Ureter (tissue), 1 donor: ENCODE results near the gene RBPMS2. TPM values are rescaled to one million over a fixed set of nuclear protein-coding genes. Genes with fewer than 3 reads are reported as not detected.
A peak's percentile ranks its signal among the peaks of the same experiment; 100 is the strongest.
"Not testable (repeated sequence)": the region's sequence is repeated elsewhere in the genome, so short reads cannot be mapped to it uniquely, and the experiment has no call there.

Source experiments
- DNase-seq: peaks from one replicate; pipeline ENCODE4 v3.0.0-alpha.2; 2020; ENCODE audit warnings: low spot score
- total RNA-seq: library from RNA; stranded (reverse); gene quantifications from one replicate; pipeline ENCODE4 v1.2.4, GENCODE V29; 2023
- donor health status: DM: yes; HTN: yes; CAD: no.

Gene RBPMS2
- total RNA-seq, 1 donor from 2014 or later, result 16.9 TPM

DNA sequence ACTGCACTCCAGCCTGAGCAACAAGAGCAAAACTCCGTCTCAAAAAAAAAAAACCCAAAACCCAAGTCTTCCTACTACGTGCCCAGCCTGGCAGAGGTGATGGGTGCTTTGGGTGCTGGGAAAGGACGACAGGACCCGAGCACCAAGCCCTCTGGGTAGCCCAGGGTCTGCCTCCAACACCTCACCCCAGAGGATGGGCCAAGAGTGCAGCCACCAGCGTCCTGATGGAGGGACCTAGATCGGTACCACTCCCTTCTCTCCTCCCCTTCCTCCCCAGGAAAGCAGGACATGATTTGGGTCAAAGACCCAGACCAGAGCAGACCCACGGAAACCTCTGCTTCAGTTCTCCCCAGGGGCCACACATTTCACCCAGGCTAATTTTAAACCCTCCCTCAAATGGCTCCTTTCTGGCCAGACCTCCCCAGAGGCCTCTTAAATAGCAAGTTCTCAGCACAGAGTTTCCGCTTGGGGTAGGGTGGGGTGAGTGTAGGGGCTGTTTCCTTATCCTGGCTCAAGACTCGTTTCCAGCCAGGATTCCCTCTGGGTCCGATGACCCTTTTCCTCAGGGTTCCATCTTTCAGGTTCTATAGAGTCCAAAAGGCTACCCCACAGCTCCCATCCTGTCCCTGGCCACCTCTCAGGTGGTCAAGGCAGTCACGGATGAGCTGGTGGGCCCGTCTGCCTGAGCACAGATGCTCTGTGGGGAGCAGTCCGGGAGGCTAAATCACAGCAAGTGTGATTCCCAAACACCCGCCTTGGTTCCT is 20.5 kb downstream of the RBPMS2 start:
- no peak for DNase-seq

DNA sequence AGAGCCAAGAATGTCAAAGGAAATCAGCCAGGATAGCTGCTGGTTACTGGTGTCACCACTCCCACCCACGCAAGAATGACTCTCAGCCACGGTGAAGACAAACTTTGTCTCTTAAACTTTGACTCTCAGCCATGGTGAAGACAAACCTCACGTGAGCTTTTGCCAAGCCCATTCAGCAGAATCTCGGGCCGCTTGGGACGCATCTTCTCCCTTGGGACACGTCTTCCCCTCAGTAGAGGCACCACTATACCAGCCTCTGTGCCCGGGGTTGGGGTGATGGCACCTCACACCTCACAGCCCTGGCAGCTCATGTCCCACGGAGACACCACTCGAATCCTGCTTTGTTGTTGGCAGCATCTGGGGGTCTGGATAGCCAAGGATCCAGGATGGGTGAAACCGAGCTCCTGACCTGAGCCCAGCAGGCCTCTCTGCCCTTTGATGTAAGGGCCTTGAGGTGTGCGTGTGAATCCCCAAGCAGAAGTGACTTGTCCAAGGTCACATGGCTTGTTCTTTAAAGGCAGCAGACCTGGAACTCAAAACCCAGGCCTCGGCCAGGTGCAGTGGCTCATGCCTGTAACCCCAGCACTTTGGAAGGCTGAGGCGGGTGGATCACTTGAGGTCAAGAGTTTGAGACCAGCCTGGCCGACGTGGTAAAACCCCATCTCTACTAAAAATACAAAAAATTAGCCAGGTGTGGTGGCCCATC is 21.8 kb downstream of the RBPMS2 start:
- no peak for DNase-seq

DNA sequence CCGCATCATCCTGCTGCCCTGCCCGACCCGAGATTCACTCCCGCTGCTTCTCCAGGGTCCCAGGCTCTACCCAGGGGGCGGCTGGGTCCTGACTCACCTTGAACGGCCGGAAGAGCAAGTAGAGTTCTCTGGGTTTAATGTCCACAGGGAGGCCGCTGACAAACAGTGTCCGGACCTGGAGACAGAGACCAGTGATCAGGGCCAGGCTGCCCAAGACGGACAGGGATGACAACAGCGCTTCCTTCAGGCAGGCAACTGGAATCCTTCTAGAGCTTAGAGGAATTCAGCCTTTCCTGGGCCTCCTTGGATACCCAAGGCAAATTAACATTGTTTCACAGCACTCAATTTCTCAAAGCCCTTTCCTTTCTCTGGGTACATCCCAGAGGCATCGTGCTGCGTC is 23.9 kb downstream of the RBPMS2 start:
- DNase-seq, result no peak

DNA sequence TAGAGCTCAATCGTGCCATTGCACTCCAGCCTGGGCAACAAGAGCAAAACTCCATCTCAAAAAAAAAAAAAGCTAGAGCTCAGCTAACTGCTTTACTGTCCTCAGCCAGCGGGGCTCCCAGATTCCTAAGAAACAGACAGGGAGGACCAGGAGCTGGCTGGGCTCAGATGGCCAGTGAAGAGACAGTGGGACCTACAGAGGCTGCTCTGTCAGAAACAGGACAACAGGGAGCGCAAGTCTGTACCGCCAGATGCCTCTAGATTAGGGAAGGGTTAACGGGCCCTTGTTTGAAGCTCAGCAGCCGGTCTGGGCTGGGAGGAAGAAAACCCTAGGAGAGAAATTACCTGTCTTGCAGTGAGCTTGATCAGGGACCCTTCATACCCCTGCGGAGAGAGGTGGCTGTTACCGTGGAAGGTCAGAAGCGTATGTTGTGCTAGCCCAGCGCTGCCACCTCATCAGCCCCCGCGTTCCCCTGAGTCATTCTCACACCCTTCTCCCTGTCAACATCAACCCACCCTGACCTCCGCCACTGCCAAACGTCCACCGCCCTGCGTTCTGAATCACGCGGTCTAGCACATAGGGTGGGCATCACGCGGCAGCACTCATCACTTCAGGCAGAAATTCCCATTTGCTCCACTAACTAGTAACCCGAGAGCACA is 25.3 kb downstream of the RBPMS2 start:
- no peak for DNase-seq

DNA sequence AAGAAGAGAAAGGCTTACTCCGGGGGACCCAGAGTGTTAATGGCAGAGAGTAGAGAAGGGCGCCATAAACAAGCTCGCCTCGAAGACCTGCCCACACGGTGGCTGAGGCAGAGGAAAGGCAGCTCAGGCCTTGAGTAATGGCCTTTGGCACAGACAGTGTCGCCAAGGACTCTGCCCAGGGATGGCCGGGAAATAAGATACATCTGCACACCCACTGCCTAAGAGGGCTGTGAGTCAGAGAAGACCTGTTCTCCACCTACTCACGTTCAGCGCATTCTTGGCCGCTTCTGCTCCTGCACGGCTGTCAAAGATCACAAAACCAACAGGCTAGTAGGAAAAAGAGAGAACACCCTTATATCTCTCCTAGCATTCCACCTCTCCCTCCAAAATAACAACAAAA is 26.2 kb downstream of the RBPMS2 start:
- no peak for DNase-seq

DNA sequence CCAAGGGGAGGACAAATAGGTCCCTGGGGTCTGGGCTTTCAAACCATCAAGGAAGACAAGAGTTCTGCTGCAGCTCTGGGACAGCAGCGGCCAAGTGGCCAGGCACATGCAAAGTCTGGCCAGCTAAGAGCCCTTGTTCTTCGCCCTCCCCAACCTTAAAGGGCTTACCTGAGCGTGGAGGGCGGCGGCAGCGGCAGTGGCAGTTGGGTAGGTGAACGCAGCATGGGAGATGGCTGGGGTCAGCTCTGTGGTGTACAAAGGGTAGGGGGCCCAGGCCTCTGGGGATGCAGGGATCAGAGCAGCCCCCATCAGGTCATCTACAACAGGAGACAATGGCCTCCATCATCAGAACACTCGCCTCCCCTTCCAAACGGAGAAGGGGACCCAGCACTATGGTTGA is 27.1 kb downstream of the RBPMS2 start:
- no peak for DNase-seq

DNA sequence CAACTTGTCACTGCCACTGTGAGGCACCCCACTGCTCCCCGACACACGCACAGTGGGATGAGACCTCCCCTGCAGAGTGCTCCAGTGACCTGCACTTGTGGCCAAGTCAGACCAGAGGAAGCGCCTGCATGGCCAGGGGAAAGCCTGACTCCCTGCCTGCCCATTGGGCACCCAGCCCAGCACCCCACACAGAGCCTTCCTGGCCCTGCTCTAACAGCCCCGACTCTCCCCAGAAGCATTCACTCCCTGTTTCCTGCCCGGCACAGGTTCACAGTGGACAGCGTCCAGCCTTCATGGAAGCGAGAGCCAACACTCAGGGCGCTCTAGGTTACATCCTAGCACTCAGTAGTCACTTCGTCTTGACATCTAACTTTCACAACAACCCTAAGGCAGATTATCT is 27.8 kb downstream of the RBPMS2 start:
- DNase-seq, result no peak

DNA sequence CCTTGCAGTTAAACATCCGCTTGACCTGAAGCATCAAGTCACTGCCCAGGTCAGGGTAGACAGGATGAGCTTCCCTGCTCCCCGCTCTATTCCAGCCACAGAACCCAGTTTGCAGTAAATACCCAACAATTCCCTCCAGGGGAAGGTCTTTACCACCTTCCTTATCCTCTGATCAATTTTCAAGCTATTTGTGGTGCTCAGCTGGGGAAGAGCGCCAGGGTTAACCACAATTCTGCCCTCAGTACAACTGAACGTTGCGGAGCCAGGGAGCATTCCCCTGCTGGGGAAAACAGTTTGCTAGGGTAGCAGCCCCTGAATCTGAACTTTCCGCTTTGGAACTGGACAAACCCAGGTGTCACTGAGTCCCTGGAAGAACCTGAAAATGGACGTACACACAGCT is 28.5 kb downstream of the RBPMS2 start:
- no peak for DNase-seq

DNA sequence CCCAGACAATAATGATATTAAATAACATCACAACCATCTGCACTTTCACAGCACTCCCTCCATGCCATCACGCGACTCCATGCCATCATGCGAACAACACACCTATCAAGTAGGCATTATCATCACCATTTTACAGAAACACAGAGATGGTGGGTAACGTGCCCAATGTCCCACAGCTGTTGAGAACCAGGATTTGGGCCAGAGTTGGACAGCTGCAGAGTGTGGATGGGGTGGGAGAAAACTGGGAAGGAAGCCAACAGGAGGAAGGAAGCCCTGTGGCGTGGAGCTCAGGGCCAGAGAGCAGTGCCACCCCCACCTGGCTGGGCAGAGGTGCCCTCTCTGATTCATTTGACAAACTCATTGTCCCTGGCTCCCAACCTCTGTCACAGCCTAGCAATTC is 29.0 kb downstream of the RBPMS2 start:
- no peak for DNase-seq

DNA sequence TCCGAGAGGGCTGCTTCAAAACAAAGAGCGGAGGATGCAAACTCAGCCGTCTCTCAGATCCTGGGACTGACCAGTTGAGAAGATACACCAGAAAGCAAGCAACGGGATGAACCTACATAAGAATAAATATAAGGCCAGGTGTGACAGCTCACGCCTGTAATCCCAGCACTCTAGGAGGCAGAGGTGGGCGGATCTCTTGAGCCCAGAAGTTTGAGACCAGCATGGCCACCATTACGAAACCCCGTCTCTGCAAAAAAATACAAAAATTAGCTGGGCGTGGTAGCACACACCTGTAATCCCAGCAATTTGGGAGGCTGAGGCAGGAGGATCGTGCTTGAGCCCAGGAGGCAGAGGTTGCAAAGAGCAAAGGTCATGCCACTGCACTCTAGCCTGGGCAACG is 31.7 kb downstream of the RBPMS2 start:
- DNase-seq, result no peak

DNA sequence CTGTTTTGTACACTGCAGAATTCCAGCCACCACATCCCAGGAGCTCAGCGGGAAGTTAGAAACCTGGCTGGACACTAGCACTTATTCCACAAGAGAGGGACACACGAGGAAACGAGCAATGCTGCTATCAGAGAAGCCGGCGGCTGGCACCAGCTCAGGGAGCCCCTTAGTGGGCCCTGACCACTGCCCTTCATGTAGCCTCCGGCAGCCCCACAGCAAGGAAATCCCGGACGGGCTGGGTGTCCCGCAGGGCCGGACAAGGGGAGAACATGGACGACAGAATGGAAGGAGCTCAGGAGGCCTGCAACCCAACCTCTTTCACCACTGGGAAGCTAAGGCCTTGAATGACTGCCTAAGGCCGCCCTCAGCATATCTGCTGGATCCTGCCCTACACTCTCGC is 32.5 kb downstream of the RBPMS2 start:
- DNase-seq, result no peak

DNA sequence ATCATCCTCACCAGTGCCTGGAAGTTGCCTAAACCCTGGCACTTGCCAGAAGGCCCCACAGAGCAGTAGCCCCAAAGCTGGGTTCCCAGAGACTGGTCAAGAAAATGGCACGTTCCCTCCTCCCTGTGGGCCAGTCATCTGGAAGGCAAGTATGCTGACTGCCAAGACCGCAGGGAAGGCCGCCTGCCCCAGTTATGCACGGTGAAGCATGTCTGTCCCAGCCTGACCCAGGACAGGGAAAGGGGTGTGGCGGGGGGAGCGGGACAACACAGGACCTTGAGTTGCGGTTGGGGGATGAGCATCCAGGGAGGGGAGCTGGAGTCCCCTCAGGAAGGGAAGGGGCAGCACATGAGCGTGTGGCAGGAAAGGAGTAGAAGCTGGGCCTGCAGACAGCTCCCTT is 33.0 kb downstream of the RBPMS2 start:
- DNase-seq, result no peak

DNA sequence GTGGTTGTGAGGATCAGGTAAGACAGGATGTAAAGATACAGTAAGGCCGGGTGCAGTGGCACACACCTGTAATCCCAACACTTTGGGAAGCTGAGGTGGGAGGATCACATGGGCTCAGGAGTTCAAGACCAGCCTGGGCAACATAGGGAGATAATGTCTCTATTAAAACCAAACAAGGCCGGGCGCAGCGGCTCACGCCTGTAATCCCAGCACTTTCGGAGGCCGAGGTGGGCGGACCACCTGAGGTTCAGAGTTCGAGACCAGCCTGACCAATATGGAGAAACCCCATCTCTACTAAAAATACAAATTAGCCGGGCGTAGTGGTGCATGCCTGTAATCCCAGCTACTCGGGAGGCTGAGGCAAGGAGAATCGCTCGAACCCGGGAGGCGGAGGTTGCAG is 33.7 kb downstream of the RBPMS2 start:
- not testable (repeated sequence) for DNase-seq

DNA sequence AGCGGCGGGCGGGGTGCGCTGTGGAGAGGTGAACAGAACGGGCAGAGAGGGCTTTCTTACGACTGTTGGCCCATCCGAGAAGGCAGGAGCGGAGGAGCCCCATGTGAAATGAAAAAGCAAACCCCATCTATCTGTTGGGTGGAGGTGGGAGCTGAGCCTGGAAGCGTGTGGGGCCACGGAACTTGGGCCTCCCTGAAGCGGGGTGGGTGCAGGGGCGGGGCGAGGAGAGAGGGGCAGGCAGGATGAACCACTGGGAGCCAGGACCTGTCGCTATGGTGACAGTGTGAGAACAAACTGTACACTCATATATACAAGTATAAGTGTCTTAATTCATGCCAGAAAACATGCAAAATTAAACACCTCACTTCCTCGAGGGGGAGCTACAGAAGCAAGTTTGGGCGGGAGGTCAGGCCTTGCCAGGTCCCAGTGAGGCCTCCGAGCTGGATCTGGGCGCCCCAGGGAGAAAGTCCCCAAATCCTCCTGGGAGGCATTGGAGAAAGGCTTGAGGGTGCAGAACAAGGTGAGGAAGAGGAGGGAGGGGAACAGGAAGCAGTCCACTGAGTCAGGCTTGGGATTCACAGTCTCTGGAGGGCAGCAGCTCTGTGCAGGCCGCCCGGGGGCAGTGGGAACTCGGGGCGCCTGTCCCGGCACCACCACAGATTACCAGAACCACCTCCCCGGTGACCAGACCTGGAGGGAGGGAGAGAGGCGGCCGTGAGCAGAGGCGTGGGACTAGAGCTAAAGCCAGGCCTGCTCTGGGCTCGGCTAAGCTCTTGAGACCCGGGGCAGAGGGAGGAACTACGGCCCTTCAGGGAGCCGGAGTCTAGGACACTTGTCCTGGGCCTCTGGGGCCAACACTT is 34.8 kb downstream of the RBPMS2 start:
- DNase-seq, result peak; percentile 80

DNA sequence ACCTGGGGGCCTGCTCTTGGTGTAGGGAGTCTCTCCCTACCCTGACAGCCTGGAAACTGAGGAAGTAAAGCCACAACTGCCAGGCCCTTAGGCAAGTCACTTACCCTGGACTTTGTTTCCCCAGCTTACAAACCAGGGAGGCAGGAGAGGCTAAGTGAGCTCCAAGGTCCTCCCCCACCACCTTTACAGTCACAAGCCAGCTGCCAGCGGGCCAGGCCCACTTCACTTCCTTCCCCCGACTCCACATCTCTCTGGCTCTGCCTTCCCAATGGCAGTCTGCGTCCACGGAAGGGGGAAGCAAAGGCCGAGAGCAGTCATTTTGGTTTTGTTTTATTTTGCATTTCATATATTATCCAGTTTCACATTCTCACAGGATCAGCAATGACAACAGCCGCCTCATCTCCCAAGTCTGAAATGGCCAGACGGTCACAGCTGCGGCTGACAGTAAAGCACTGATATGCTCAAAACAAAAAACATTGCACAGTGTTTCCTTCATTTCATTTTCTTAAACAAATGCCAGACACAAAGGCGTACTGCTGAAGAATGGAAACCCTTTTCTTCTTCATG is 35.7 kb downstream of the RBPMS2 start:
- DNase-seq, result no peak

DNA sequence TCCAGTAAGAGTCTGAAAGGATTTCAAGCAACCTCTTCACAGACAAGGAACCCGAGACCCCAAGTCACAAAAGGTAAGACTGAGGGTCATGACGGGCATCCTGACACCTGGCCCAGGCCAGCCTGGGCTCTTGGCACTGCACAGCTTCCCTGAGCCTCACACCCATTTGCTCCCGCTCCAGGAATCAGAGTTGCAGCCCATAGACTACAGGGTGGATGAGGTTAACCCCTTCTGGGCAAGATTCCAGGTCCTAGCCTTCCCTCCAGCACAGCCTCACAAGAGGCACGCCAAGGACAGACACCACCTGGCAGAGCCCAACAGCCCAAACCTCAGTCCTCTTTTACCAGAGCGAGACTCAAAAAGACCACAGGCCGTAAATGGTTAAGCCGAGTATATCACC is 36.2 kb downstream of the RBPMS2 start:
- DNase-seq, result no peak

DNA sequence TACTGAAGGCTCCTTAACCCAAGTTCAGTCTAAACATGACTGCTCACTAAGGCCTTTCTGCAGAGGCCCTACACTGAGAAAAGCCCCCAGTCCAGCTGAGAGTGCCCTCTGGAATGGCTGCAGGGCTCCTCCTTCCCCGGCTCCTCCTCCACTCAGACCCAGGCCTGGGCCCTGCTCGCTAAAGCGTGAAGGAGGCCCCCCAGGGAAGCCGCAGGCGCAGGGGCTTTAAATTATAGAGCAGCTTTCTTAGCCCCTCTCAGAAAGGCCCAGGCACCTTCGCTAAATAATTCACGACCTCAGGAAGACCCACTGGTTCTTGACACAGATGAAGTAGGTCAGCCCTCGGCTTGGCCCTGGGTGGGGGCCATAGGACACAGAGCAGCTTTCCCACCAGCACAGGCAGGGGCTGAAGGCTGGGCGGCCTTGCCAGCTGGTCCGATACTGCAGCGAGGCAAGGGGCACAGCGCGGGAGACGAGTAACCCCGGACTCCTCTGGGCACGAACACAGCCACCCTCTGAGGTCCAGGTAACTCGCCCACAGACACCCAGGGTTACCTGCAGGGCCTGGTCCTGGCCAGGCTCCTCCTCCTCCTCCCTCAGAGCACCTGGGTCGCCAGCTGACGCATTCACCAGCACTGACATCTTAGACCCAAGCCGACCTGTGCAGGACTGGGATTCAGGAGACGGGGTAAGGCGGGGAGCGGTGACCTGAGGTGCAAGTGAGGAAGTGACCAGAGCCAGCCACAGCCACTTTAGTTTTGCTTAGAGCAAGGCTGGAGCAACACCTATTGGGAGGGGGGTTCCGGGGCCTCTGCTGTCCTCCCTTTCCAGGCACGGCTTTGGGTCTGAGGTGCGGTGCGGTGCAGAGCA is 36.9 kb downstream of the RBPMS2 start:
- DNase-seq, result no peak

DNA sequence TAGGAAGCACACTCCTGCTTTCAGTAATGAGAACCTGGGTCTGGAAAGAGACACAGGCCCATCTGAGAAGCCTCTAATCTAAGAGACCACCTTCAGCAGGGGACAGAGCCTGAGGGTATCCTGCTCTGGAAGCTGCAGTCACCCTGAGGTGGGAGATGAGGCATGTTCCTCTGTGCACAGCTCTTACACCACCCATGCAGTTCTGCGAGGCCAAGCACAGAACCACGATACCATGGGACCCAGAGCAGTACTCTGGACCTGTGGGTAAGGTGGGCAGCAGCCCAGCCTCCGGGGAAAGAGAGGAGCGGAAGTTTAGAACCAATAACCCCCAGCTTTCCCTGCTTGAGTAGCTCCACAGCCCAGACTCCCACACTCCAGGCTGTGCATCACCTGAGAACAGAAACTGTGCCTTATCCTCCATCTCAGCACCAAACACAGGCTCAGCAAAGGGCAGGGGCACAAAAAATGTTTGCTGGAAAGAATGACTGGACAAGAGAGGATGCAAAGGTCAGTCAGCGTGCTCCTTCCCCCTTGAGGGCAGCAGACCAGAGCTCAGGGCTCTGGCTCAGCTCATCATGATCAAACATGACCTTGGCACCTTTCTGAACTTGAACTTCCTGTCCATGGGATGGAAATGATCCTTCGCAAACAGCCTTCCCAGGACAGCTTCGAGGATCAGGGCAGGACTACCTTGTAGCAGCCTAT is 43.1 kb downstream of the RBPMS2 start:
- DNase-seq, result no peak

DNA sequence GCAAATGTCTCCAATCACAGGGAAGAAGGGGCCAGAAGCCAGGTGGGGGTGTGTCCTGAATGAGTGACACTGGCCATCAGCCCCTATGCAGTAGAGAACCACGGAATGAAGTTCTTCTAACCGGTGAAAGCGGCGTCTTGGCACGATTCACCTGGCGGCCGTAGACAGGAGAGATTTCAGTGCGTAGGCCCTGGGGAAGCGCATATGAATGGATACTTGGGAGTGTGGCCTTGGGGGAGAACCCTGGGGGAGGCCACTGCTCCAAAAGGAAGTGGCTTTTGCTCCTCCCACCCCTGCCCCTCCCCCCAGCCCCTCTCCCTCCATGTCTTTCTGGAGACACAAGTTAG is 43.6 kb downstream of the RBPMS2 start:
- DNase-seq, result no peak
